Measurements from ENCODE around the gene ZNF624.

ZNF624 gene

GRCh38 chr17:16584273-16584995 is 69.2 kb downstream of the ZNF624 start:
- TF ChIP-seq CTCF (IDR thresholded peaks at IDR 0.05; ENCODE audit: control insufficient read depth, insufficient read depth, low read depth, low read length, missing control alignments) = peak; percentile 94
- peak overlapping the region; percentile 42 for H3K4me3 ChIP-seq (ENCODE audit: control insufficient read depth, low read depth, low read length)
- peak; percentile 50 for DNase-seq (ENCODE audit: low read depth)

GRCh38 chr17:16583781-16584180 is 69.9 kb downstream of the ZNF624 start:
- no peak for TF ChIP-seq CTCF (IDR thresholded peaks at IDR 0.05; ENCODE audit: control insufficient read depth, insufficient read depth, low read depth, low read length, missing control alignments)
- H3K4me3 ChIP-seq (ENCODE audit: control insufficient read depth, low read depth, low read length) = no peak overlapping the region
- DNase-seq (ENCODE audit: low read depth) = no peak

GRCh38 chr17:16573466-16573865 is 80.2 kb downstream of the ZNF624 start:
- H3K4me3 ChIP-seq (ENCODE audit: control insufficient read depth, low read depth, low read length) = no peak overlapping the region
- DNase-seq (ENCODE audit: low read depth) = no peak
- TF ChIP-seq CTCF (IDR thresholded peaks at IDR 0.05; ENCODE audit: control insufficient read depth, insufficient read depth, low read depth, low read length, missing control alignments) = no peak
